ENCODE measurements around the gene TRIM44. TPM values are rescaled to one million over a fixed set of nuclear protein-coding genes. Genes with fewer than 3 reads are reported as not detected.

The TRIM44 gene
- total RNA-seq, 1 donor from 2014 or later: 62.8 TPM

GRCh38 chr11:35617687-35618496 lies 44.7 kb upstream of the TRIM44 start, which contains the start of gene FJX1:
FJX1 (plus strand) TSS chr11:35618460; CDS start chr11:35618637, 177 bp downstream.
- peak; percentile 67 to 71 for ATAC-seq
- H3K27me3 ChIP-seq (ENCODE audit: low read depth): peaks cover 29% of the 10 kb centered on the region

GRCh38 chr11:35618497-35619115 lies 44.0 kb upstream of the TRIM44 start:
- intact Hi-C loops (cut with DNase I): loop anchor here (5.0 kb wide), 1 partner anchor 639 kb away; no protein-coding TSS in a partner anchor
- Histone ChIP-seq H3K36me3 (no peaks in the 10 kb centered on the region), H3K27me3 (ENCODE audit: low read depth) (peaks cover 29% of the 10 kb centered on the region), H3K4me3 (peak overlapping the region; percentile 65), H3K4me1 (peaks cover 18% of the 10 kb centered on the region), H3K27ac (peak overlapping the region; percentile 76), H3K9me3 (no peaks in the 10 kb centered on the region)
- ATAC-seq (peak; percentile 60 to 65), DNase-seq (peak; percentile 49)
- TF ChIP-seq, protein P1, sequence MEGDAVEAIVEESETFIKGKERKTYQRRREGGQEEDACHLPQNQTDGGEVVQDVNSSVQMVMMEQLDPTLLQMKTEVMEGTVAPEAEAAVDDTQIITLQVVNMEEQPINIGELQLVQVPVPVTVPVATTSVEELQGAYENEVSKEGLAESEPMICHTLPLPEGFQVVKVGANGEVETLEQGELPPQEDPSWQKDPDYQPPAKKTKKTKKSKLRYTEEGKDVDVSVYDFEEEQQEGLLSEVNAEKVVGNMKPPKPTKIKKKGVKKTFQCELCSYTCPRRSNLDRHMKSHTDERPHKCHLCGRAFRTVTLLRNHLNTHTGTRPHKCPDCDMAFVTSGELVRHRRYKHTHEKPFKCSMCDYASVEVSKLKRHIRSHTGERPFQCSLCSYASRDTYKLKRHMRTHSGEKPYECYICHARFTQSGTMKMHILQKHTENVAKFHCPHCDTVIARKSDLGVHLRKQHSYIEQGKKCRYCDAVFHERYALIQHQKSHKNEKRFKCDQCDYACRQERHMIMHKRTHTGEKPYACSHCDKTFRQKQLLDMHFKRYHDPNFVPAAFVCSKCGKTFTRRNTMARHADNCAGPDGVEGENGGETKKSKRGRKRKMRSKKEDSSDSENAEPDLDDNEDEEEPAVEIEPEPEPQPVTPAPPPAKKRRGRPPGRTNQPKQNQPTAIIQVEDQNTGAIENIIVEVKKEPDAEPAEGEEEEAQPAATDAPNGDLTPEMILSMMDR (IDR thresholded peaks at IDR 0.05): no peak

More at GRCh38 chr11:35617687-35618496, 44.7 kb upstream of the TRIM44 start, which contains the start of gene FJX1:
- Histone ChIP-seq H3K9me3 (no peaks in the 10 kb centered on the region), H3K4me3 (peak within 1 kb of the TSS; percentile 65), H3K4me1 (peaks cover 18% of the 10 kb centered on the region), H3K36me3 (no peaks in the 10 kb centered on the region), H3K27ac (peak within 1 kb of the TSS; percentile 76)
- DNase-seq: peak; percentile 54
- TF ChIP-seq, protein P1 (IDR thresholded peaks at IDR 0.05): no peak
- intact Hi-C loops (cut with DNase I): loop anchor here (5.0 kb wide), 1 partner anchor 639 kb away; no protein-coding TSS in a partner anchor

DNA sequence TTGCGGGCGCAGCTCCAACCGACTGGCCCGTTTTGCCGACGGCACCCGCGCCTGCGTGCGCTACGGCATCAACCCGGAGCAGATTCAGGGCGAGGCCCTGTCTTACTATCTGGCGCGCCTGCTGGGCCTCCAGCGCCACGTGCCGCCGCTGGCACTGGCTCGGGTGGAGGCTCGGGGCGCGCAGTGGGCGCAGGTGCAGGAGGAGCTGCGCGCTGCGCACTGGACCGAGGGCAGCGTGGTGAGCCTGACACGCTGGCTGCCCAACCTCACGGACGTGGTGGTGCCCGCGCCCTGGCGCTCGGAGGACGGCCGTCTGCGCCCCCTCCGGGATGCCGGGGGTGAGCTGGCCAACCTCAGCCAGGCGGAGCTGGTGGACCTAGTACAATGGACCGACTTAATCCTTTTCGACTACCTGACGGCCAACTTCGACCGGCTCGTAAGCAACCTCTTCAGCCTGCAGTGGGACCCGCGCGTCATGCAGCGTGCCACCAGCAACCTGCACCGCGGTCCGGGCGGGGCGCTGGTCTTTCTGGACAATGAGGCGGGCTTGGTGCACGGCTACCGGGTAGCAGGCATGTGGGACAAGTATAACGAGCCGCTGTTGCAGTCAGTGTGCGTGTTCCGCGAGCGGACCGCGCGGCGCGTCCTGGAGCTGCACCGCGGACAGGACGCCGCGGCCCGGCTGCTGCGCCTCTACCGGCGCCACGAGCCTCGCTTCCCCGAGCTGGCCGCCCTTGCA lies 43.3 kb upstream of the TRIM44 start:
- Histone ChIP-seq H3K4me3 (peak overlapping the region; percentile 65), H3K27me3 (ENCODE audit: low read depth) (peaks cover 29% of the 10 kb centered on the region), H3K36me3 (no peaks in the 10 kb centered on the region), H3K27ac (no peak overlapping the region), H3K9me3 (no peaks in the 10 kb centered on the region), H3K4me1 (peaks cover 18% of the 10 kb centered on the region)
- intact Hi-C loops (cut with DNase I): loop anchor here (5.0 kb wide), 1 partner anchor 638 kb away; no protein-coding TSS in a partner anchor
- DNase-seq (peak; percentile 50), ATAC-seq (peak; percentile 39 to 48)
- TF ChIP-seq, protein P1 (IDR thresholded peaks at IDR 0.05): no peak

DNA sequence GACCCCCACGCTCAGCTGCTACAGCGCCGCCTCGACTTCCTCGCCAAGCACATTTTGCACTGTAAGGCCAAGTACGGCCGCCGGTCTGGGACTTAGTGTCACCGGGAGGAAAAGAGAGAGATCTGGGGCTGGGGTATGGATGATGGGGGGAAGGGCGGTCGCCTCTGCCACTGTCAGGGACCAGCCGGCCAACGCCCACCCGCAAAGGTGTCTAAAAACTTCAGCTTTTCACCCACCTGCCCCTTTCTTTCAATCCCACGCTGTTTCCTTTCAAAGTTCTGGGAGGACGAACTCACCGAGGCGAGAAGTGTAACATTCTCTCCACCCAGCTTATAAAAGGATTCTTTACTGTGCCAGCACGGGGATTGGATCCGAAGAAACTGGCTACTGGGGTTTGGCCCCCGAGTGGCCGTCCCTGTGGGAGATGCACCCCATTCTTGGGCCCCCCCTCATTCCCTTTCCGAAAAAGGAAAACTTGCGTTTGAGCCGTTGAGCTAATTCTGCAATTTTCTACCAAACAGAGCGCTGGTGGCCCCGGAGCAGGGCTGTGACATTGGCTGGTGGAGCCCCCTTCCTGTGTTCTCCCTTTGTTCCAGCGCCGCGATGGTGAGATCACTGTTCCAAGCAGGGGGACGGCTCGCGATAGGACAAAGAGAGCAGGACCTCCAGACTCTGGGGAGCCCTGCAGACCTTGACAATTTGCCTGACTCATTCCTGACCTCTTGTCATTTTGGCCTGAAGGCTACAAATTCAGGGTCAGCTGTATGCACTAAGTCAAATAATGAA lies 42.5 kb upstream of the TRIM44 start:
- peak overlapping the region; percentile 65 for H3K4me3 ChIP-seq
- H3K36me3 ChIP-seq: no peaks in the 10 kb centered on the region
- TF ChIP-seq, protein P1 (IDR thresholded peaks at IDR 0.05): no peak
- no peak overlapping the region for H3K27ac ChIP-seq
- H3K9me3 ChIP-seq: no peaks in the 10 kb centered on the region
- peaks cover 18% of the 10 kb centered on the region for H3K4me1 ChIP-seq
- no peak for ATAC-seq
- intact Hi-C loops (cut with DNase I): loop anchor here (5.0 kb wide), 1 partner anchor 637 kb away; no protein-coding TSS in a partner anchor
- peak; percentile 46 for DNase-seq
- H3K27me3 ChIP-seq (ENCODE audit: low read depth): peaks cover 29% of the 10 kb centered on the region
